Measurements from ENCODE around the gene SARS2.

The SARS2 gene

GRCh38 chr19:38917516-38917915 lies 13.0 kb downstream of the SARS2 start:
- no peak for DNase-seq

- no peak for DNase-seq
These were observed 14.9 kb downstream of the SARS2 start for GRCh38 chr19:38915329-38916321.

- no peak for DNase-seq
These were observed 16.6 kb downstream of the SARS2 start for GRCh38 chr19:38913958-38914357.

- no peak for DNase-seq
These were observed 17.7 kb downstream of the SARS2 start for GRCh38 chr19:38912600-38913514.

GRCh38 chr19:38911388-38912001 lies 19.1 kb downstream of the SARS2 start:
- DNase-seq: no peak

GRCh38 chr19:38910488-38910887 lies 20.1 kb downstream of the SARS2 start:
- no peak for DNase-seq

- DNase-seq: no peak
These were observed 21.7 kb downstream of the SARS2 start for GRCh38 chr19:38908911-38909310.

GRCh38 chr19:38907670-38908069 lies 22.9 kb downstream of the SARS2 start:
- no peak for DNase-seq

- no peak for DNase-seq
These were observed 23.3 kb downstream of the SARS2 start for GRCh38 chr19:38907227-38907626.

- DNase-seq: no peak
These were observed 24.9 kb downstream of the SARS2 start for GRCh38 chr19:38905620-38906019.

GRCh38 chr19:38904581-38905539 lies 25.7 kb downstream of the SARS2 start:
- DNase-seq: no peak

- DNase-seq: no peak
These were observed 28.9 kb downstream of the SARS2 start for GRCh38 chr19:38901683-38902082.

GRCh38 chr19:38900743-38901190 lies 29.8 kb downstream of the SARS2 start:
- DNase-seq: no peak

GRCh38 chr19:38900202-38900629 lies 30.3 kb downstream of the SARS2 start:
- no peak for DNase-seq

- DNase-seq: peak; percentile 100
These were observed 30.9 kb downstream of the SARS2 start, which contains the start of the genes NFKBIB and SIRT2 for GRCh38 chr19:38899447-38900201. Gene NFKBIB, plus strand, starts transcription at chr19:38899969. Its CDS starts 64 bp downstream, at chr19:38900033. Gene SIRT2, minus strand, starts transcription at chr19:38899618. Its CDS starts 97 bp downstream, at chr19:38899521.

GRCh38 chr19:38898788-38899446 lies 31.6 kb downstream of the SARS2 start:
- peak; percentile 50 for DNase-seq

- no peak for DNase-seq
These were observed 35.6 kb downstream of the SARS2 start for GRCh38 chr19:38894968-38895367.

- no peak for DNase-seq
These were observed 37.2 kb downstream of the SARS2 start for GRCh38 chr19:38893341-38893771.

- DNase-seq: no peak
These were observed 37.7 kb downstream of the SARS2 start for GRCh38 chr19:38892841-38893240.

- DNase-seq: no peak
These were observed 38.8 kb downstream of the SARS2 start for GRCh38 chr19:38891771-38892170.

All from NCI-H69 (cell line).